Left lung (tissue), 10 donors: ENCODE data around the gene DSC1. TPM values are rescaled to one million over a fixed set of nuclear protein-coding genes. Genes with fewer than 3 reads are reported as not detected.

Experiments used
- ATAC-seq: fragments of 200-7000 bp; cut with Tn5 transposase; one replicate; pipeline ENCODE4 v1.9.1; 2020; ENCODE audit warnings: moderate library complexity
- DNase-seq, 4 donors: peaks; one replicate each; pipeline ENCODE4 v3.0.0-alpha.2; 2013 to 2020
- H3K27ac ChIP-seq, 2 donors: fragments of 200-600 bp; sonication (generic) in 1 of 2; one replicate each; pipeline versions ENCODE4 v1.5.0 to v1.8.0; 2020 to 2021
- H3K27me3 ChIP-seq, 2 donors: fragments of 200-600 bp; sonication (generic) in 1 of 2; one replicate each; pipeline versions ENCODE4 v1.5.0 to v1.8.0; 2020 to 2021
- H3K36me3 ChIP-seq, 2 donors: fragments of 200-600 bp; sonication (generic) in 1 of 2; one replicate each; pipeline versions ENCODE4 v1.5.0 to v1.8.0; 2020 to 2021
- H3K4me1 ChIP-seq, 2 donors: fragments of 200-600 bp; one replicate each; pipeline ENCODE4 v1.8.0; 2021
- H3K4me3 ChIP-seq, 2 donors: fragments of 200-600 bp; sonication (generic) in 1 of 2; one replicate each; pipeline versions ENCODE4 v1.5.0 to v1.8.0; 2020 to 2021; ENCODE audit warnings: mild to moderate bottlenecking in 1 of 2
- H3K9me3 ChIP-seq, 2 donors: fragments of 200-600 bp; sonication (generic) in 1 of 2; one replicate each; pipeline versions ENCODE4 v1.5.0 to v1.8.0; 2020 to 2021
- intact Hi-C, 2 donors: fragments of 100-400 bp; cut with DNase I; formaldehyde crosslinking; loops; one replicate each; pipeline versions ENCODE4 v1.11.2 to v1.14.2; 2022
- polyA plus RNA-seq, 6 donors: library from polyadenylated mRNA; unstranded; fragments of 120-200 nt; gene quantifications; one replicate each; pipeline ENCODE4 v1.2.1, GENCODE V29; 2013; ENCODE audit not compliant: insufficient read length in 6 of 6
- total RNA-seq, 2 donors: library from RNA; stranded (reverse); fragmentation: NEBNext Ultra II Directional; extraction: Animal tissue kit (Norgen Biotek cat#: 25700); gene quantifications; one replicate each; pipeline ENCODE4 v1.2.1, GENCODE V29; 2021
- TF ChIP-seq, protein P1 (sequence below), 2 donors: fragments of 200-600 bp; sonication (generic) in 1 of 2; IDR thresholded peaks; one replicate each; pipeline versions ENCODE4 v1.5.0 to v1.8.0; 2021; ENCODE audit warnings: antibody characterized with exemption in 2 of 2
- donor health status: DM: no; HTN: yes; CAD: no.
- donor health status: DM: no; HTN: no; CAD: no.

DSC1 gene
- total and polyA plus RNA-seq, 8 donors, result 0.07 TPM; not detected in 7

DNA sequence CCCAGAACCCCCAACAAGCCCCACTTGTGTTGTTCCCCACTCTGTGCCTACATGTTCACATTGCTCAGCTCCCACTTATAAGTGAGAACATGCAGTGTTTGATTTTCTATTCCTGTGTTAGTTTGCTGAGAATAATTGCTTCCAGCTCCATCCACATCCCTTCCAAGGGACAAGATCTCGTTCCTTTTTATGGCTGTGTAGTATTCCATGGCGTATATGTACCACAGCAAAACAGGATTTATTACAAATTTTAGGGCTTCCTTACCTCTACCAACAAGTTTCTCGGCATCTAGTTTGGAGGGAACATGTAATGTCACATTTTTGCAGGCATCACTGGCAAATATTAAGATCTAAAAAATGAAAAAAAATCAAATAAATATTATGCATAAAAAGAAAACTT, 69.4 kb downstream of the DSC1 start:
- Histone ChIP-seq H3K9me3 (no peaks in the 10 kb centered on the region), H3K27ac (no peak overlapping the region), H3K4me3 (no peak overlapping the region), H3K36me3 (no peaks in the 10 kb centered on the region), H3K27me3 (no peaks in the 10 kb centered on the region), H3K4me1 (no peaks in the 10 kb centered on the region)
- intact Hi-C loops, result no loop called here
- ATAC-seq, result no peak
- TF ChIP-seq, protein P1, sequence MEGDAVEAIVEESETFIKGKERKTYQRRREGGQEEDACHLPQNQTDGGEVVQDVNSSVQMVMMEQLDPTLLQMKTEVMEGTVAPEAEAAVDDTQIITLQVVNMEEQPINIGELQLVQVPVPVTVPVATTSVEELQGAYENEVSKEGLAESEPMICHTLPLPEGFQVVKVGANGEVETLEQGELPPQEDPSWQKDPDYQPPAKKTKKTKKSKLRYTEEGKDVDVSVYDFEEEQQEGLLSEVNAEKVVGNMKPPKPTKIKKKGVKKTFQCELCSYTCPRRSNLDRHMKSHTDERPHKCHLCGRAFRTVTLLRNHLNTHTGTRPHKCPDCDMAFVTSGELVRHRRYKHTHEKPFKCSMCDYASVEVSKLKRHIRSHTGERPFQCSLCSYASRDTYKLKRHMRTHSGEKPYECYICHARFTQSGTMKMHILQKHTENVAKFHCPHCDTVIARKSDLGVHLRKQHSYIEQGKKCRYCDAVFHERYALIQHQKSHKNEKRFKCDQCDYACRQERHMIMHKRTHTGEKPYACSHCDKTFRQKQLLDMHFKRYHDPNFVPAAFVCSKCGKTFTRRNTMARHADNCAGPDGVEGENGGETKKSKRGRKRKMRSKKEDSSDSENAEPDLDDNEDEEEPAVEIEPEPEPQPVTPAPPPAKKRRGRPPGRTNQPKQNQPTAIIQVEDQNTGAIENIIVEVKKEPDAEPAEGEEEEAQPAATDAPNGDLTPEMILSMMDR (IDR thresholded peaks at IDR 0.05), result no peak
- no peak for DNase-seq

DNA sequence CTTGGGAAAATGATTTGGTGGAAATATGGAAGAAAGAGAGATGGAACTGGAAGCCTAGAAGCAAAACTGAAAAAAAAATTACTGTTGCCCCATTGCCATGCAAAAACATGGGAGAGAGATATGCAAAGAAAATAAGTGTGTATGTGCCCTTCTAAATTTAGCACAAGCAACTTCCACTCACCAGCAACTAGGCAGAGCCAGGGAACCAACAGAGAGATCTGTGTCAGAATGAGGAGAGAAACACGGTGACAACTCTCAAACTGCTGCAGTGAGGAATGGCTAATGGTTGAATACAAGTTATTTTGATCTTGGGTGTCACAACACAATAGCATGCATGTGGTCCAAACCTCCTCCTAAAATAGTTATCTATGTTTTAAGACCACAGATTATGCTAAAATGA, 71.3 kb downstream of the DSC1 start:
- ATAC-seq, result no peak
- no peaks in the 10 kb centered on the region for H3K27me3 ChIP-seq
- H3K36me3 ChIP-seq, result peaks cover 0 to 6% of the 10 kb centered on the region in 2 donors
- H3K4me3 ChIP-seq, result no peak overlapping the region
- no peaks in the 10 kb centered on the region for H3K9me3 ChIP-seq
- no peak for DNase-seq
- H3K27ac ChIP-seq, result no peak overlapping the region
- intact Hi-C loops, result no loop called here
- TF ChIP-seq, protein P1 (IDR thresholded peaks at IDR 0.05), result no peak
- H3K4me1 ChIP-seq, result no peaks in the 10 kb centered on the region

DNA sequence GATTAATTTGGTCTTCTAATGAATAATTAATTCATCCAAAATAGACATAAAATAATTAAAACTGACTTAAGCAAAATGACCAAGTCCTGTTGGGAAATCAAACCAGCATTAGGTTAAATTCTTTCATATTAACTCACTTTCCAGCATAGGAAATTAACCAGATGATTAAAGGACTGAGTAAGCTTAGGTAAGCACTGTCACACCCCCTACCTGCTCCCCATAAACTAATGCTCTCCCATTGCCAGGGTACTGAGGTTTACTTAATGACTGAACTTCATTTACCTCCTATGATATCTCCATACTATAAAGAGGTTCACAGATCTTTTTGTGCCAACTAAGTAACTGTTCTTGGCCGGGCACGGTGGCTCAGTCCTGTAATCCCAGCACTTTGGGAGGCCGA, 74.1 kb downstream of the DSC1 start:
- DNase-seq (no peak), ATAC-seq (no peak)
- Histone ChIP-seq H3K27ac (no peak overlapping the region), H3K4me3 (no peak overlapping the region), H3K4me1 (no peaks in the 10 kb centered on the region), H3K9me3 (no peaks in the 10 kb centered on the region), H3K27me3 (no peaks in the 10 kb centered on the region), H3K36me3 (peaks cover 0 to 6% of the 10 kb centered on the region in 2 donors)
- TF ChIP-seq, protein P1 (IDR thresholded peaks at IDR 0.05), result no peak
- intact Hi-C loops, result no loop called here

DNA sequence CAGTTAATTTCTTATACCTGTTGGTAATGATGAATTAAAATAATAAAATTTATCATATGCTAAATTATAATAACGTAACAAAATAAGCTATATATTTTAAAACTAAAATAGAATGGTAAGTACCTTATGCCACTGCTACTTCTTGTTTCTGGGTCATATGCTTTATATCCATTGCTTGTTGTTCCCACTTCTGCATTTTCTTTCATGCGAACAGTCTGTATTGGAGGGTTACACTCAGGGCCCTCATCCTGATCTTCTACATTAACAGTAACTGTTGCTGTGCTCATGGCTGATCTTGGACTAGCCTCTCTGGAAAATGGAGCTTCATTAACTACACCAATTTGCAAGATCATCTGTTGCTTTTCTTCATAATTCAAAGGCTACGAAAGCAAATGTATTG, 82.7 kb downstream of the DSC1 start:
- no peaks in the 10 kb centered on the region for H3K27me3 ChIP-seq
- TF ChIP-seq, protein P1 (IDR thresholded peaks at IDR 0.05), result no peak
- no peak for DNase-seq
- no peaks in the 10 kb centered on the region for H3K4me1 ChIP-seq
- no peak for ATAC-seq
- intact Hi-C loops, result no loop called here
- H3K36me3 ChIP-seq, result no peaks in the 10 kb centered on the region
- no peak overlapping the region for H3K27ac ChIP-seq
- no peaks in the 10 kb centered on the region for H3K9me3 ChIP-seq
- no peak overlapping the region for H3K4me3 ChIP-seq

Other genes with a start within 250 kb of the DSC1 start
- gene DSC3, start 120.1 kb downstream of the DSC1 start, total RNA-seq, result under 1 TPM in 1 of 2 donors, not detected in 1; 0.97 TPM
- under 1 TPM; 0.14 to 0.59 (median 0.26) TPM for gene DSC3, start 120.1 kb downstream of the DSC1 start, polyA plus RNA-seq
- 10 to 100 TPM; 18.5 to 21.0 TPM for gene DSC2, start 60.4 kb downstream of the DSC1 start, total RNA-seq
- gene DSC2, start 60.4 kb downstream of the DSC1 start, polyA plus RNA-seq, result 10 to 100 TPM in 4 of 6 donors, 1 to 10 TPM in 2; 8.9 to 17.6 (median 14.5) TPM
- not detected for gene DSG1, start 155.3 kb upstream of the DSC1 start, total RNA-seq
- gene DSG1, start 155.3 kb upstream of the DSC1 start, polyA plus RNA-seq, result not detected
- not detected for gene DSG4, start 213.9 kb upstream of the DSC1 start, total RNA-seq
- not detected for gene DSG4, start 213.9 kb upstream of the DSC1 start, polyA plus RNA-seq